ENCODE measurements around the gene ZNF451.

DNA sequence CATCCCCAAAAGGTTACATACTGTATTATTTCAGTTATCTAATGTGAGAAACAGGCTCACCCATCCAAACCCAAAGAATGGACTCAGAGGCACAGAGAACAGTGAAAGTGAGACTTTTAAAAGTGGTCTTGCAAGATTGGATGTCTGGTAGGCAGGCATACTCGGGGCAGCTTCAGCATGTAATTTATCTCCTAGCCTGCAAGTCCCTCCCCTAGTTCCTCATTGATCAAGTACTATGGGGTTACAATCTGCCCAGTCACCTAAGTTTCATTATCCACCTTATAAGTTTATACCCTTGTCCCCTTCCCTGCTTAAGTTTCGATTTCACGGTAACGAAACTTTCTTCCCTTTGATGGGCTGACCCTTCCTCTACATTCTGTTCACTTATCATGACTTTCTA is 20.8 kb upstream of the ZNF451 start:
- TF ChIP-seq, protein P1, sequence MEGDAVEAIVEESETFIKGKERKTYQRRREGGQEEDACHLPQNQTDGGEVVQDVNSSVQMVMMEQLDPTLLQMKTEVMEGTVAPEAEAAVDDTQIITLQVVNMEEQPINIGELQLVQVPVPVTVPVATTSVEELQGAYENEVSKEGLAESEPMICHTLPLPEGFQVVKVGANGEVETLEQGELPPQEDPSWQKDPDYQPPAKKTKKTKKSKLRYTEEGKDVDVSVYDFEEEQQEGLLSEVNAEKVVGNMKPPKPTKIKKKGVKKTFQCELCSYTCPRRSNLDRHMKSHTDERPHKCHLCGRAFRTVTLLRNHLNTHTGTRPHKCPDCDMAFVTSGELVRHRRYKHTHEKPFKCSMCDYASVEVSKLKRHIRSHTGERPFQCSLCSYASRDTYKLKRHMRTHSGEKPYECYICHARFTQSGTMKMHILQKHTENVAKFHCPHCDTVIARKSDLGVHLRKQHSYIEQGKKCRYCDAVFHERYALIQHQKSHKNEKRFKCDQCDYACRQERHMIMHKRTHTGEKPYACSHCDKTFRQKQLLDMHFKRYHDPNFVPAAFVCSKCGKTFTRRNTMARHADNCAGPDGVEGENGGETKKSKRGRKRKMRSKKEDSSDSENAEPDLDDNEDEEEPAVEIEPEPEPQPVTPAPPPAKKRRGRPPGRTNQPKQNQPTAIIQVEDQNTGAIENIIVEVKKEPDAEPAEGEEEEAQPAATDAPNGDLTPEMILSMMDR (IDR thresholded peaks at IDR 0.05): no peak
- TF ChIP-seq POLR2A (IDR thresholded peaks at IDR 0.05): no peak

Measured in uterus (tissue), 2 donors.